IMR-90 (cell line): Measurements from ENCODE around the gene AP2B1. TPM values are rescaled to one million over a fixed set of nuclear protein-coding genes. Genes with fewer than 3 reads are reported as not detected.
A peak's percentile ranks its signal among the peaks of the same experiment; 100 is the strongest.

ENCODE experiments used
- ATAC-seq: fragments of 200-7000 bp; cut with Tn5 transposase; 2 replicates; pipeline ENCODE4 v1.9.1; 2020; ENCODE audit warnings: low read depth, mild to moderate bottlenecking, moderate library complexity
- BruUV-seq: library from RNA; stranded (reverse); fragments of 400-500 nt; replicated peaks from 2 replicates; lab custom pipeline; 2021; lab: Mats Ljungman, UMichigan
- CTCF ChIA-PET: fragments of 300-600 bp; formaldehyde crosslinking; extraction: SDS; loops from one replicate; lab custom pipeline; 2021; ENCODE audit warnings: antibody characterized with exemption; lab: Yijun Ruan, JAX
- POLR2A ChIA-PET: fragments of 300-600 bp; sonication (Branson Sonifier 250); formaldehyde crosslinking; loops from one replicate; lab custom pipeline; 2022; ENCODE audit warnings: antibody characterized with exemption; ENCODE audit not compliant: unreplicated experiment; lab: Charles Lee
- DNase-seq: peaks from one replicate; pipeline ENCODE4 v3.0.0; 2013
- H2AFZ ChIP-seq: replicated peaks from 2 replicates; pipeline ENCODE3; 2013; ENCODE audit warnings: low read length, mild to moderate bottlenecking; ENCODE audit not compliant: poor library complexity
- H2AK5ac ChIP-seq: 2 replicates; pipeline ENCODE4 v1.6.1; 2013; ENCODE audit warnings: low read depth, low read length, inconsistent platforms
- H2AK9ac ChIP-seq: replicated peaks from 2 replicates; pipeline ENCODE3; 2013; ENCODE audit warnings: mild to moderate bottlenecking, low read depth, low read length, moderate library complexity; ENCODE audit not compliant: poor library complexity
- H2BK120ac ChIP-seq: 2 replicates; pipeline ENCODE4 v1.6.1; 2013; ENCODE audit warnings: low read depth, low read length, inconsistent platforms
- H2BK15ac ChIP-seq: 3 replicates; pipeline ENCODE4 v1.6.1; 2013; ENCODE audit warnings: low read depth, low read length, inconsistent platforms
- H2BK20ac ChIP-seq: 2 replicates; pipeline ENCODE4 v1.6.1; 2013; ENCODE audit warnings: low read depth, mild to moderate bottlenecking, inconsistent platforms, low read length, moderate library complexity
- H2BK5ac ChIP-seq: 2 replicates; pipeline ENCODE4 v1.6.1; 2013; ENCODE audit warnings: mild to moderate bottlenecking, low read depth, low read length, inconsistent platforms; ENCODE audit not compliant: poor library complexity, severe bottlenecking
- H3K14ac ChIP-seq: replicated peaks from 2 replicates; pipeline ENCODE4 v1.6.1; 2013; ENCODE audit warnings: low read depth, low read length, inconsistent platforms
- H3K18ac ChIP-seq: 2 replicates; pipeline ENCODE4 v1.6.1; 2013; ENCODE audit warnings: low read depth, low read length, control low read depth
- H3K23ac ChIP-seq: 2 replicates; pipeline ENCODE4 v1.6.1; 2013; ENCODE audit warnings: low read depth, low read length, inconsistent platforms
- H3K27ac ChIP-seq: 2 replicates; pipeline ENCODE4 v1.5.1; 2013; ENCODE audit warnings: mild to moderate bottlenecking, control low read depth, low read length; ENCODE audit not compliant: insufficient read depth
- H3K27me3 ChIP-seq: 2 replicates; pipeline ENCODE4 v1.6.1; 2013; ENCODE audit warnings: low read length; ENCODE audit not compliant: control insufficient read depth, insufficient read depth
- H3K36me3 ChIP-seq: 2 replicates; pipeline ENCODE4 v1.6.1; 2013; ENCODE audit warnings: low read length, mixed read lengths; ENCODE audit not compliant: control insufficient read depth, insufficient read depth
- H3K4ac ChIP-seq: 2 replicates; pipeline ENCODE4 v1.6.1; 2013; ENCODE audit warnings: low read depth, low read length, inconsistent platforms
- H3K4me1 ChIP-seq: 2 replicates; pipeline ENCODE4 v1.6.1; 2013; ENCODE audit warnings: low read length, mixed read lengths; ENCODE audit not compliant: control insufficient read depth, insufficient read depth
- H3K4me2 ChIP-seq: 2 replicates; pipeline ENCODE4 v1.6.1; 2013; ENCODE audit warnings: low read depth, mild to moderate bottlenecking, control low read depth, low read length, moderate library complexity
- H3K4me3 ChIP-seq: 2 replicates; pipeline ENCODE4 v1.5.1; 2013; ENCODE audit warnings: low read depth, mild to moderate bottlenecking, control low read depth, low read length, moderate library complexity; ENCODE audit not compliant: insufficient read depth
- H3K56ac ChIP-seq: 2 replicates; pipeline ENCODE4 v1.6.1; 2013; ENCODE audit warnings: low read length, inconsistent platforms; ENCODE audit not compliant: insufficient read depth; ENCODE audit errors: extremely low read depth
- H3K79me1 ChIP-seq, 2 experiments: 2 replicates each; pipeline ENCODE4 v1.6.1; 2013; ENCODE audit warnings: low read length in 2 of 2, inconsistent platforms in 1 of 2, low read depth in 1 of 2
- H3K9ac ChIP-seq: 2 replicates; pipeline ENCODE4 v1.6.1; 2013; ENCODE audit warnings: low read depth, low read length, control low read depth
- H3K9me1 ChIP-seq: 2 replicates; pipeline ENCODE4 v1.6.1; 2013; ENCODE audit warnings: low read length, inconsistent platforms; ENCODE audit not compliant: insufficient read depth
- H3K9me3 ChIP-seq: 2 replicates; pipeline ENCODE4 v1.6.1; 2013; ENCODE audit warnings: low read length; ENCODE audit not compliant: control insufficient read depth, insufficient read depth
- H4K20me1 ChIP-seq: 2 replicates; pipeline ENCODE4 v1.6.1; 2013; ENCODE audit warnings: low read length, inconsistent platforms; ENCODE audit not compliant: insufficient read depth
- H4K5ac ChIP-seq: 2 replicates; pipeline ENCODE4 v1.6.1; 2013; ENCODE audit warnings: mild to moderate bottlenecking, low read depth, low read length, control low read depth
- H4K8ac ChIP-seq, 2 experiments: 2 replicates each; pipeline ENCODE4 v1.6.1; 2013; ENCODE audit warnings: low read depth in 2 of 2, low read length in 2 of 2, control low read depth in 1 of 2, inconsistent platforms in 1 of 2
- H4K91ac ChIP-seq: 2 replicates; pipeline ENCODE4 v1.6.1; 2013; ENCODE audit warnings: low read depth, low read length, inconsistent platforms; ENCODE audit not compliant: insufficient read depth
- CEBPB ChIP-seq: IDR thresholded peaks from 2 replicates; pipeline ENCODE4 v1.6.1; 2012; ENCODE audit warnings: low read depth, low read length, improper control_type of control experiment
- MAZ ChIP-seq: IDR thresholded peaks from 2 replicates; pipeline ENCODE4 v1.6.1; 2012; ENCODE audit warnings: low read depth, mild to moderate bottlenecking, low read length, improper control_type of control experiment, moderate library complexity, borderline replicate concordance
- NFE2L2 ChIP-seq: fragments of 150-350 bp; IDR thresholded peaks from 2 replicates; pipeline ENCODE4 v1.6.1; 2016; ENCODE audit warnings: low read depth, mild to moderate bottlenecking, low read length
- WGBS, 2 experiments: methylation state at CpG; one replicate each; pipeline versions ENCODE4 v1.1.5 to v1.1.7; 2013; ENCODE audit warnings: missing lambda C conversion rate in 2 of 2; ENCODE audit not compliant: insufficient read length in 1 of 2; ENCODE audit errors: extremely low coverage in 2 of 2; 5-methylcytosine and 5-hydroxymethylcytosine counted together
- dilution Hi-C: fragments of 300-500 bp; cut with HindIII; formaldehyde crosslinking; loops from one replicate; pipeline ENCODE4 v1.14.3; 2018; ENCODE audit warnings: low sequenced_read_pairs; ENCODE audit not compliant: unreplicated experiment
- in situ Hi-C: fragments of 300-500 bp; cut with MboI; formaldehyde crosslinking; loops from 3 replicates; pipeline ENCODE4 v1.14.3; 2019; ENCODE audit warnings: low sequenced_read_pairs, inconsistent platforms, mixed read lengths
- intact Hi-C: fragments of 100-400 bp; cut with micrococcal nuclease; formaldehyde crosslinking; loops from 2 replicates; pipeline ENCODE4 v1.10.0; 2022
- polyA plus RNA-seq, 3 experiments: library from polyadenylated mRNA; depleted of rRNA; stranded (reverse); fragments of >200 nt; gene quantifications; 2 replicates each; pipeline ENCODE4 v1.2.3, GENCODE V29; 2012; ENCODE audit warnings: low replicate concordance in 1 of 3
- total RNA-seq: library from RNA; depleted of rRNA; stranded (reverse); fragments of >200 nt; gene quantifications from 2 replicates; pipeline ENCODE4 v1.2.3, GENCODE V29; 2012

The AP2B1 gene
- total and polyA plus RNA-seq, 2 of the 4 experiments (the other 2 are of a cell fraction) = 102 to 125 TPM

GRCh38 chr17:35725802-35726126 is 138.6 kb downstream of the AP2B1 start (continued):
- no peak for TF ChIP-seq CEBPB

- Histone ChIP-seq H3K27me3 (no peaks in the 10 kb centered on the region), H3K9ac (peak overlapping the region; percentile 56), H4K91ac (peak overlapping the region; percentile 30; the same call in 1 of the 2 replicates), H3K56ac (no peak overlapping the region), H3K9me1 (peaks cover 18% of the 10 kb centered on the region), H3K23ac (peak overlapping the region; percentile 64; the same call in 1 of the 2 replicates), H4K20me1 (peaks cover 13% of the 10 kb centered on the region; the same call in 1 of the 2 replicates), H2AK5ac (peak overlapping the region; percentile 83), H3K79me1 (peaks cover 0 to 24% of the 10 kb centered on the region in 2 experiments; a peak in 2 of 4 replicates), H3K9me3 (no peaks in the 10 kb centered on the region), H3K18ac (peak overlapping the region; percentile 49; the same call in 1 of the 2 replicates), H2AFZ (peak overlapping the region; percentile 28), H2BK15ac (peak overlapping the region; percentile 26; the same call in 1 of the 3 replicates), H3K14ac (peak overlapping the region; percentile 81), H2BK120ac (peak overlapping the region; percentile 30; the same call in 1 of the 2 replicates), H4K5ac (peak overlapping the region; percentile 58; the same call in 1 of the 2 replicates), H2BK5ac (peak overlapping the region; percentile 73), H4K8ac (peak overlapping the region in 1 of 2 experiments; percentile 57; a peak in 1 of 4 replicates), H3K36me3 (peaks cover 17% of the 10 kb centered on the region), H3K4me3 (no peak overlapping the region), H2AK9ac (peak overlapping the region; percentile 25), H3K4ac (peak overlapping the region; percentile 80), H3K27ac (peak overlapping the region; percentile 91; the same call in 1 of the 2 replicates), H3K4me1 (peaks cover 18% of the 10 kb centered on the region), H2BK20ac (0 out of 2 replicates have a peak overlapping the region, but pooled peaks have one; percentile 47), H3K4me2 (peak overlapping the region; percentile 50)
- CTCF ChIA-PET = interaction anchor here (0.7 kb wide), 1 partner anchor 21 kb away, joined by 3 read pairs; no protein-coding TSS in a partner anchor
- dilution Hi-C loops = no loop called here
- DNase-seq = peak; percentile 88
- no TSS peak for BruUV-seq
- 0% methylated on average over 1 of the region's 6 CpGs; no CpG with 5 or more reads in 1 of the 2 experiments for WGBS, 2 experiments
- TF ChIP-seq NFE2L2 = no peak
- TF ChIP-seq MAZ = 0 out of 2 replicates have a peak, but pooled peaks have one; percentile 15
- peak; percentile 55 for TF ChIP-seq CEBPB
- POLR2A ChIA-PET = interaction anchor here (0.6 to 0.7 kb wide), 2 partner anchors 583 to 643 kb away, joined by 3 to 6 read pairs; no protein-coding TSS in a partner anchor
- intact Hi-C loops = no loop called here
- ATAC-seq = peak; percentile 71
- in situ Hi-C loops = loop anchor here (25.0 kb wide), 1 partner anchor 364 kb away; the partner anchor contains the start of gene SLFN11
Observed at GRCh38 chr17:35726127-35726952, 139.2 kb downstream of the AP2B1 start.
